Gastrocnemius medialis (tissue), 4 donors: Measurements from ENCODE around the gene FGD4.

Source experiments
- CTCF ChIP-seq, 5 experiments: fragments of 450-650 bp in 3 of 5; fragments of 200-600 bp in 2 of 5; sonication (generic) in 2 of 5; IDR thresholded peaks in 4 of 5; conservative IDR thresholded peaks in 1 of 5; 1 replicate in 4 of 5; 2 replicates in 1 of 5; pipeline ENCODE4 v1.5.1; 2016 to 2019; ENCODE audit warnings: antibody characterized with exemption in 5 of 5, mild to moderate bottlenecking in 3 of 5, moderate library complexity in 3 of 5
- POLR2A ChIP-seq, 2 donors: fragments of 450-650 bp; IDR thresholded peaks; one replicate each; pipeline ENCODE4 v1.6.1; 2017; ENCODE audit warnings: antibody characterized with exemption in 2 of 2, mild to moderate bottlenecking in 2 of 2, moderate library complexity in 2 of 2

DNA sequence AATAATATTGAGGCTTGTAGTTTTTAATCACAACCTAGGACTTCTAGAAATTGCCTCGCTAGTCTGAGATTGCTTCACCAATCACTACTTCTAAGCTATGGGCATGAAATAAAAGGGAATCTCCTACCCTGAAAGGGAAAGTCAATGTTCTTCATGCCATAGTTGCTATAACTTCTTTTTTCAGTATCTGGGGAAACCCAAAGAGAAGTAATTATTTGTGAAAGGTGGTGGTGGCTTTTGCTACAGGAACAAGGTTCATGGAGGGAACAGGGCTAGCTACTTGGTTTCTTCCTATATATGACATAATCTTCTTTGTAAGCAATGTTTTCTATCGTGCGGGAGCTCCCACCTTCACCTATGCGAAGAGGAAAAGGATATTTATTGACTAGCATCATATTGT lies 218.2 kb downstream of the FGD4 start:
- TF ChIP-seq CTCF (IDR thresholded peaks at IDR 0.05 in 4 of 5, conservative IDR thresholded peaks at IDR 0.05 in 1 of 5), result no peak
- TF ChIP-seq POLR2A (IDR thresholded peaks at IDR 0.05), result no peak
